SKM-1 (cell line): ENCODE results near the gene RALGPS2.

Experiments used
- DNase-seq: peaks from one replicate; lab custom pipeline; 2025; ENCODE audit not compliant: unreplicated experiment; lab: John Stamatoyannopoulos, UW

Gene RALGPS2

DNA sequence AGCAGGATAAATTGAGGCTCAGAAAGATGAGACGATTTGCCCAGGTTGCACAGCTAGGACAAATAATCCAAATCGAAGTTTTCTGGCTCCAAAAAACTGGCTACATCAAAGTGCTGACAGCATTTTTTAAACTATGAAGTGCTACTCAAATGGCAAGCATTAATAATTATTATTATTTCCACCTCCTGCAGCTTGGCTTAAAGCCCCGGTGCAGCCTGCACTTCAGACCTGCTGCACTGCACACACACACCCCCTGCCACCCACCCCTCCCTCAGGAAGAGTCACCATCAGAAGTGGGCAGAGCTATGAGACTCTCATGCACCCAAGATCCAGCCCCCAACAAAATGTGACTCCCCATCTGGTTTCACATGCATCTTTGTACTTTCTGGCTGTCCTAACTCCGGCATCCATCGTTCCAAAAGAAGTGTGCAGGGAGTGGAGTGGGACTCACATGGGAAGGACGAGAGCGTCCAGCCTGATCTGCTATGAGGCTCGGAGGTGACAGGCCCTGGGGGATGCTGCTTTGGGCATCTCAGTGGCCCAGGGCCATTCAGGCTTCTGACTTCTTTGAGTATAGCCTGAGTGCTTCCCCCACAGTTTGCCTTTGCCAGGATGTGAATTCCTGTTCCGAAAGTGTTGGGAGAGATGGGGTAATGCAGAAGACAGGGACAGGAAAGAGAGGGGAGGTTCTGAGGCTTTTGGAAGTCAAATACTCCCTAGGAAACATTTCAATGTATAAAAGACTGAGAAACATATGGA, 235.6 kb downstream of the RALGPS2 start:
- no peak for DNase-seq

DNA sequence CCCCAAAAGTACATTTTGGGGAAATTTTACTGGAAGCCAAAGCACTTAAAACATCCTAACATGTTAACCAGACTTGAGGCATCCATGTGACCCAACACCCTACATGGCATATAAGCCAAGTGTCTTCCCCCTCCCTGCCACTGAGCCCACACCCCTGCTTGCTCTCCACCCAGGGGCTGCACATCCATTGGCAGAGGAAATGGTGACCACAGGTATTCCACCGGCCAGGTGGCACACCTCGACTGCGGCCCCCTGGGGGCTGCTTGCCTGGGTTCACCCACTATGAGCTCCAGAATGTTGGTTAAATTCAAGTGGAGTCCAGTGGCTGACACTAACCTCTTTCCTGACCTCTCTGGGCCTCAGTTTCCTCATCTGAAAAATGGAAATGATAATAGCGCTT, 236.3 kb downstream of the RALGPS2 start:
- no peak for DNase-seq

- no peak for DNase-seq
Measured at GRCh38 chr1:178961868-178962267, 236.8 kb downstream of the RALGPS2 start.

- no peak for DNase-seq
Measured at GRCh38 chr1:178962853-178963711, 238.0 kb downstream of the RALGPS2 start.

- no peak for DNase-seq
Measured at GRCh38 chr1:178964469-178965330, 239.7 kb downstream of the RALGPS2 start.

GRCh38 chr1:178966312-178966711, 241.3 kb downstream of the RALGPS2 start:
- no peak for DNase-seq

- no peak for DNase-seq
Measured at GRCh38 chr1:178969226-178969987, 244.4 kb downstream of the RALGPS2 start.

- DNase-seq = no peak
Measured at GRCh38 chr1:178970184-178970583, 245.1 kb downstream of the RALGPS2 start.
